ENCODE data around the gene TUBA4A. TPM values are rescaled to one million over a fixed set of nuclear protein-coding genes. Genes with fewer than 3 reads are reported as not detected.

TUBA4A gene
- total RNA-seq: 290 and 312 TPM in 2 replicates

DNA sequence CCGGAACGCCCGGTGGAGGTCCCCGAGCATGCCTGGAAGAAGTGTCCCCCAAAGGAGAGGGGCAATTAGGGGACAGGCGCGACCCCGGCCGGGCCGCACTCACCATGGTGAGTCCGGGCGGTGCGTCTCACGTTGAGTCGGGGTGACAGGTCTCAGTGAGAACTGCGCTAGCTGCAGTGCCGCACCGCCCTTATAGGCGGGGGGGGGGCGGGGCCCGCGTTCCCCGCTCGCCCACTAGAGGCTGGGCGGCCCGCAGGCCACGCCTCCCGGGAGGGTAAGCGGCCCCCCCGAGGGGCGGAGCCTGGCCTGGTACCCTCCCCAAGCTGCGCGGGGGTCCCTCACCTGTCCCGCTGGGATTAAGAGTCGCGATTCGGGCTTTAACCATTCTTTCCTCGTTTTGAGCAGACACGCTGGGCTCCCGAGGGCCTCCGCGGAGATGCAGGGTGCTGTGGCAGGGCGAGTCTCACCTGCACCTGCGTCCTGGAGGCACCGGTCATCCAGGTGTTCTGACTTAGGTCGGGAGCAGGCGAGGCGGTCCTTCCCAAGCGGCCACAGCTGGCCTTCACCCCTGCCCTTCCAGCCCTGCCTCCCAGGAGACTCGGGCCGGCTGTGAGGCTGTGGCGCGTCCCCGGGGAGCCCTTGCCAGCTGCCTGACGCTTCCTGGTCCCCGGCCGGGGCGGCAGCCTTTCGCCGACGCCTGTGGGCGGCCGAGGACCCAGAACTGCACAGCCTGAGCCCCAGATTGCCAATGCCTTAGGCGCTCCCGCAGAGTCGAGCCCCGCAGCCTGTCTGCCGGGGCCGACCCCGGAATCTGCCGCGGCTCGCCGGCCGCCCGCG, at the start of gene TUBA4A:
Gene TUBA4A, minus strand, starts transcription at position 166 of the 837 bp plus-strand sequence. Its CDS starts 60 bp downstream, at position 106.
- intact Hi-C loops (cut with micrococcal nuclease): loop anchor here (1.0 to 5.0 kb wide), 15 partner anchors 9 to 983 kb away; partner anchors contain the start of genes AAMP, ANKZF1, ATG9A and CHPF

DNA sequence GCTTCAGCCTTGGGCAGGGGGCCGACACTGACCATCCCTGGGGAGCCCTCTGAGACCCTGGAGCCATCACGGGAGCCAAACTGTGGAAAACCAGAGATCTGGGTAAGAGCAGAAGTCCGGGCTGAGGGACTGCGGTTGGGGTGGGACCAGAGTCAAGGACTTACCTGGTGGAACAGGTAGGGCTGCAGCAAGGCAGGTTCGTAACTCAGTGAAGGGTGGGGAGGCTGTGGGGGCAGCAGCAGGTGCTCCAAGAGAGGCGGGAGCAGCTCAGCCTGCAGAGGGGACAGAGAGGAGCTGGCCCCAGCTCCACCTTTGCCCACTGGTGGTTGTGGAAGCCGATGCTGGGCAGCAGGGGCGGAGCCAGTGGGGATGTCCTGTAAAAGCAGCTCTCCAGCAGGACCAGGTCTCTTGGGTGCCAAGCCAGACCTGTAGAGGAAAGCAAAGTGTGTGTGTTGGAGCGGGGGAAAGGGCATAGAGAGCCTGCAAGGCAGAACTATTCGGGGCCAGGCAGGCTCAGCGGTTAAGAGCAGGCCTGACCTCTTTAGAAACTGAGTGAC, 48.8 kb upstream of the TUBA4A start:
- intact Hi-C loops (cut with micrococcal nuclease): no loop called here

DNA sequence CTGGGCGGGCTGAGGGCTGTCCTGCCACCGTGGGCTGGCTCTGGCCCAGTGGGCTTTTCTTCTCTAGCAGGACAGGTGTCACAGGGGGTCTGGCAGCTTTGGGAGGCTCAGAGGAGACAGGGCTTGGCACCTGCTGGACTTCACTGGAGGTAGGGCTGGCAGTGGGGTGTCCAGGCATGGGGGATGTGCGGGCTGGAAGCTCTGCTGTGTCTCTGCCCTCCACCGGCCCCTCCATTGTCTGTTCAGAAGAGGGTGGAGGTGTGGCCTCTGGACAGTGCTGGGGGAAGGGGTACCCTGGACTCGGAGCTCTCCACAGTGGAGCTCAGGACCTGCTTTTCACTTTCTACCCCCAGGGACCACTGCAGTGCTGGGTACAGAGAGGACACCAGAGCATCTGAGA, 46.3 kb upstream of the TUBA4A start:
- intact Hi-C loops (cut with micrococcal nuclease): no loop called here

DNA sequence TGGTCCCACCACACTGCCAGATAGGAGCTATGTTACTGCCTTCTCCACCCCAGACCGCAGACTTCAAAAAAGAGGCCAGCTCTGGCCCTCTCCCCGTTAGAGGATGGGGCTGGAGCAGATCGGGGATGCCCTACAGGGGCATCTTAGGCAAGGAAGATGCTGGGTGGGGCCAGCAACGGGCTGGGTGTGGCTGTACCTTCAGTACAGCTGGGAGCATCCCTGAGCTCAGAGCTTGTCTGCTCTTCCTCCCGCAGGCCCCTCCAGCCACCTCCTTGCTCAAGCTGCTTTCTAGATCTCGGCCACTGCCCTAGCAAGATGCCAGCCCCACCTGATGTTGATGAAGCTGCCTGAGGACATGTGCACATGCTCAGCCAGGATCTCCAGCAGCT, 45.6 kb upstream of the TUBA4A start:
- intact Hi-C loops (cut with micrococcal nuclease): loop anchor here (2.0 to 5.0 kb wide), 3 partner anchors 53 to 243 kb away; partner anchors contain the start of genes CHPF, GMPPA and TMEM198

DNA sequence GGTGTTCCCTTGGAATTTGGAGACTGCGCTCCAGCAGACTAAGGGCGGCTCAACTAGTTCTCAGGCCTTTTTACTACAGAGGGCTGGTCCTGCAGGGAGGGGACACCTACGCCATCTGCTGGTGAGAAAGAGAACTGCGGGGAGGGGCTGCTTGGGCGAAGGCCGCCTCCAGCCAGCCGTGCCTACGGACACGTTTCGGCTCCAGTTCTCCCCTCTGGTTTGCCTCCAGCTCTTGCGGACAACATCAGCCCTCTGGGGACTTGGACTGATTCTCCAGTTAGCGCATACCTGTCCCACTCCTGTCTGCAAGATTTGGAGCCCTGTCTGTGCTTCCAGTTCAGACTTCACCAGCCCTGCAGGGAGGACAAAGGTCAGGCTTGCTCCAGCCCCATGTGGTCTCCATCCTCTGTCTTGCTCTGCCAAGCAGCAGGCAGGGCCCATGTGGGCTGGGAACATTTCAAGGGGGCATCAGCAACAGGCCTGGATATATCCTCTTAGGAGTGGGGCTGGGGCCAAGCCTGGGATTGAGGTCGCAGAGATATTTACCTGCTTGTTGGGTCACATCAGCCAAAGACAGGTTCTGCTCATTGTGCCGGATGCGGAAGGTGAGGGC, 45.1 kb upstream of the TUBA4A start:
- intact Hi-C loops (cut with micrococcal nuclease): loop anchor here (1.0 to 5.0 kb wide), 11 partner anchors 9 to 243 kb away; partner anchors contain the start of genes CHPF, GMPPA, NHEJ1 and RETREG2

DNA sequence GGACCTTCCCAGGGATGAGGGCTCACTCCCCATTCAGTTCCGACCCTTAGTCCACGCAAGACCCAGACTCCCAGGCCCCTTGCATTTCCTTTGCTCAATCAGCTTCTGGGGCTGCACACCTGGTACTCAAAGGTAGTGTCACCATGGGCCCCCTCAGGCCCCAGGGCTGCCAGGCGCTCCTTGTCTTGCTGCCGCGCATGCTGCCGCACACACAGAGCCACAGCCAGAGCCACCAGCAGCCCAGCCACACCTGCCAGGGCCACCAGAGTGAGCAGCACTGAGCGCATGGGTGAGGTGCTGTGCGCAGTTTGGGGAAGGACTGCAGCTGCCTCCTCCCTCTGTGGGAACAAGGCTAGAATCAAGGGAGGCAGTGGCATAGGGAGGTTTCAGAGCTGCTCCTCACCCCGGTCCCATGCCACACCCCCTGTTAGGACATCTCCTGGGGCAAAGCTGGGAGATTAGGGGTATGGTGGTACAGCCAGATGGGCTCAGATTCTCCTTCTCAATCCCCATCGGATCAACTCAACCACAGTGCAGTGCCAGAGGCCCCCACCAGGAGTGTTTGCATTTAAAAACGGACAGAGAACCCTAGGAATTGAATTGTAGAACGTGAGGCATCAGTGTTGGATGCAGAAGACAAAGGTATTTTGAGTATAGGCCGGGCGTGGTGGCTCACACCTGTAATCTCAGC, 44.2 kb upstream of the TUBA4A start:
- intact Hi-C loops (cut with micrococcal nuclease): loop anchor here (1.0 to 5.0 kb wide), 11 partner anchors 10 to 244 kb away; partner anchors contain the start of genes CHPF, GMPPA, NHEJ1 and RETREG2

DNA sequence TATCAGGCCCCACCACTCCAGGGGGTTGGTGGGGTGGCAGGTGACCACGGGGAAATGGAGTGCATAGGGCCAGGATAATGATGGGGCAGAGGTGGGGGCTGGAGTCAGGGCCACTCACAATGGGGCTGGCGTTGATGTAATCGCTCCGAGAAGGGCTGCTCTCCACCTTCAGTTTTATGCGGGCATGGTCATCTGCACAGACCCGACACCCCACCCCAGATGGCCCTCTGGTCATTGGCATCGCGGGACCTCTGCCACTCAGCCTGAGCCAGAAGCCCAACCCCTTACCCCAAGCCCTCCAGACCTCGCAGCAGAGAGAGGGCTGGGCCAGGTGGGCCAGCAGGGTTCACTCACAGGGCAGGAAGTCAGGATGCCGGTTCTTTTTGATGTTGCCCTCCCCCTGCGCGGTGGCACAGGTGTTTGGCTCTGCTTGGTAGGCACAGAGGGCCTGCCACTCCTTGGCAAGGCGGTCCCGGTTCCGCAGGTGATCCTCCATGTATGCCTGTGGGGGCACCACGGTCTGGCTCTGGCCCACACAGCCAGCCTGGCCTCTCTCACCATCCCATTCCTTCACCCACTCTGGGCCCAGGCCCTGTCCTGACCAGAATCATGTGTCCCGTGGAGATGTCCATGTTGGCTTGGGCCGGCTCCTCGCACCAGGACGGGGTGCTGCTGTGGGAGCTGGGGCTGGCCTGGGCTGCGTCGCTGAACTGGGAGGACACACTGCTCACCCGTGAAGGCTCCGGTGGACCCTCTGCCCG, 43.1 kb upstream of the TUBA4A start:
- intact Hi-C loops (cut with micrococcal nuclease): loop anchor here (5.0 kb wide), 2 partner anchors 200 to 245 kb away; partner anchors contain the start of genes CHPF, GMPPA and TMEM198

DNA sequence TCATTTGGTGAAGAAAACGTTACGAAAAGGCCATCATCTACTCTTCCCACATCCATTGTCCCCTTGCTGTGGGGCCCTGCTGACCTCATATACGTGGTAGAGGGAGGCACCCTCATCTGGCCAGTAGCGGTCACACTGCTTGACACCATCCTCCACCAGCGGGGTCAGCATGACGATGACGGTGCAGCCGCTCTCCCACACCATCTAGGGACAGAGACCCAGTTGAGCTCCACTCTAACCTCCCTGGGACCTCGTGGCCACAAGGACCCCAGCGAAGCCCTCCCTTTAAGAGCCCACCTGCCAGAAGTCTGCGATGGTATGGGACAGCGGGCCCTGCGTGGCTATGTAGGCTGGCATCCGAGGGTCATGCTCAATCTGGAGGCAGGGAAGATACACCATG, 42.4 kb upstream of the TUBA4A start:
- intact Hi-C loops (cut with micrococcal nuclease): loop anchor here (5.0 kb wide), 2 partner anchors 201 to 246 kb away; partner anchors contain the start of genes CHPF, GMPPA and TMEM198

DNA sequence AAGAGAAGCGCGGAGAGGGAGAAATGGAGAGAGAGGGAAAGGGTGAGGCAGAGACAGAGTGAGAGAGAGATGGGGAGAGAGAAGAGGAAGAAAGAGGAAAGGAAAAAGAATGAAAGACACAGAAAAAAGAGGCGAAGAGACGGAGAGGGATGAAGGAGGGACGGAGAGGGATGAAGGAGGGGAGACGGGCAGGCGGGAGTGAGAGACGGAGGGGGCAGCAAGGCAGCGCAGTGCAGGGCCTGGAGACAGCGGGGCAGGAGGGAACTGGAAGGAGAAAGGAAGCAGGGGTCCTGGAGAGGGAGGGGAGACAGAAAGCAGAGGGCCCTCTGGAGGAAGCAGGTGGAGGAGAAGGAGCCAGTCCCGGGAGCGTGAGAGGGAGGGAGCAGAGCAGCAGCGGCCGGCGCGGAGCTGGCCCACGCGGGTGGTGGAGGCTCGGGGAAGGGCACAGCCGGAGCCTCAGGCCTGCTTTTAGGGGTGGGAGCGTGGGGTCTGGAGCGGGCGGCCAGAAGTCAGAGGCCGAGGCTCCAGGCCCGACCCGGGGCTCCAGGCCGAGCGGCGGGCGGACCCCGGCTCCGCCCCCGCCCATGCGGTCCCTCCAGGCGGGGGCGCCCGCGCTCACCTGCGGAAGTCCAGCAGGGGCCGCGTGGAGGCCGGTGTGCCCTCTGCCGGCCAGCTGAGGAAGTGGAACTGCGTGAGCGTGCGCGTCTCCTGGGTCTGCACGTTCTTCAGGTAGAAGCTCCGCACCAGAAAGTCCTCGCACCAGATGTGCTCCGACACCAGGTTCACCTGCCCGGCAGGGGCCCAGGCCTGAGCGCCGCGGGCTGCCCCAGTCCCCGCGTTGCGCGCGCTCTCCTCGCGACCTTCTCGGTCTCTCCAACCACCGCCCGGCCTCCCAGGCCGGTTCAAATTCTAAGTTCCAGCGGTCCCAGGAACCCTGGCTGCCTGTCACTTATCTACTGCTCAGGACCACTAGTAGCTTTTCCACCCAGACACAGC, 40.9 kb upstream of the TUBA4A start:
- intact Hi-C loops (cut with micrococcal nuclease): loop anchor here (1.0 to 5.0 kb wide), 9 partner anchors 15 to 248 kb away; partner anchors contain the start of genes ANKZF1, ATG9A, CHPF and CNPPD1

DNA sequence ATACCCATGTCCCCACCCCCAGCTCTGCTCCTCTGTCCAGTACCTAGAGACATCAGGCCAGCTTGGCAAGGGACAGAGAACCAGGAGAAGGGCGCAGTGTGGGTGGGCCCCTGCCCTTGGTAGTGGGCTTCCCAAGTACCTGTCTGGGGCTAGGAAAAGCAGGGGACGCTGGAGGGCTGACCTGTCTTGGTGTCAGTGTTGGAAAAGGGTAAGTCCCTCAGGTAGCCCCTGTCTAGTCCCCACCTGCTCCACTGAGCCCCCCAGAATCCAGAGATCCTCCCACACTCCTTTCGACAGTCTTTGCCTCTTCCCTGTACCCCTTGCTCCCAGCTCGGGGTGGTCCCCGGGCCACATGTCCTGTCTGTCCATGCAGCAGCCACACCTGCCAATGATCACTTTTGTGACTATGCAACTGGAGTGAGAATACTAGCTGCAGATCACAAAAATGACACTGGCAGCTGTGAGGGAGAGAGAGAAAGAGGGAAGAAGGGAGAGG, 40.1 kb upstream of the TUBA4A start:
- intact Hi-C loops (cut with micrococcal nuclease): loop anchor here (1.0 to 2.0 kb wide), 2 partner anchors 49 to 95 kb away; partner anchors contain the start of genes GLB1L and STK16

DNA sequence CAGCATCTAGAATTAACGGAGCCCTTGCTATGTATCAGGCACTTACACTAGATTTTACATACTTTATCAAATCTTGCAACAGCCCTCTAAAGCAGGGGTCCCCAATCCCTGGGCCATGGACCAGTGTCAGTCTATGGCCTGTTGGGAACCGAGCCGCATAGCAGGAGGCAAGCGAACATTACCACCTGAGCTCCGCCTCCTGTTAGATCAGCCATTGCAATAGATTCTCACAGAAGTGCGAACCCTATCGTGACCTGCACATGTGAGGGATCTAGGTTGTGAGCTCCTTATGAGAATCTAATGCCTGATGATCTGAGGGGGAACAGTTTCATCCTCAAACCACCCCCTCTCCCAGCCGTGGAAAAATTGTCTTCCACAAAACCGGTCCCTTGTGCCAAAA, 38.9 kb upstream of the TUBA4A start:
- intact Hi-C loops (cut with micrococcal nuclease): no loop called here

DNA sequence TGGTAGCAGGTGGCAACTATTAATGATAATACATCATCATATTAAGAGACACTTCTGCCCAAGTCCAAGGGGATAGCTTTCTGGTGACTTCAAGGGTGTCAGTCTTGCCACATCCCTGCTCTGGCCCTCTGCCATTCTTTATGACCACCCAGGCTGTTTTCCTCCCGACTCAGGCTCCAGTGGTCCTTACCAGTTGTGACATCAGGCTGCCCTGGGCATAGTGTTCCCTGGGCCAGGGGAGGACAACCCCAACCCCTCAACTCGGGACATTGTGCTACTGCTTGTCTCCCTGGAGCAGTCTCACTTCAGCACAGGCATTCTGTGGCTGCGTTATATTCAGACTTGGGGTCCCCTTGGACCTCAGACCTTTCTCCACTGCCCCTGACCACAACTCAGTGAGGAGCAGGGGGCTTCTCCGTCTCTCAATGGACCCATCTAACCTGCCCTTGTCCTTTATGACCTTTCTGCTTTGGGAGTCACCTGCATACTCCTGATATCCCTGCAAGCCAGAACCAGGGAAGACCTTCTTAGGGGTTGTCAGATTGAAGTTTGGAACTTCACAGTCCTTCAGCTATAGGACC, 38.3 kb upstream of the TUBA4A start:
- intact Hi-C loops (cut with micrococcal nuclease): no loop called here

DNA sequence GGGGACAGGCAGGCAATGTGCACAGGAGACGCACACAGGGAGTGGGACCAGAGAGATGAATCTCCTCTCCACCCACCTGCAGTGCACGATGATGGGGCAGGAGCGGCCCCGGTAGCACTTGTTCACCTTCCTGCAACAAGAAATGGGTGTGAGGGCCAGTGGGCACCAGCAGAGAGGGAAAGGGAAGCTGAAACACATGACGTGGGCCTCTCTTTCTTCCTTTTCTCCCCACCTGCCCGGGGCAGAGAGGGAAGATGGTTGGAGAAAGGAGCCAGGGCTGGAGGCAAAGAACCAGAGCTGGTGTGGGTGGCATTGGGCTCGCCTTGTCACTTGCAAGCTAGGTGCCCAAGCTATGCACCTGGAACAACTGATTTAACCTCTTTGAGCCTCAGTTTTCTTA, 37.7 kb upstream of the TUBA4A start:
- intact Hi-C loops (cut with micrococcal nuclease): no loop called here

DNA sequence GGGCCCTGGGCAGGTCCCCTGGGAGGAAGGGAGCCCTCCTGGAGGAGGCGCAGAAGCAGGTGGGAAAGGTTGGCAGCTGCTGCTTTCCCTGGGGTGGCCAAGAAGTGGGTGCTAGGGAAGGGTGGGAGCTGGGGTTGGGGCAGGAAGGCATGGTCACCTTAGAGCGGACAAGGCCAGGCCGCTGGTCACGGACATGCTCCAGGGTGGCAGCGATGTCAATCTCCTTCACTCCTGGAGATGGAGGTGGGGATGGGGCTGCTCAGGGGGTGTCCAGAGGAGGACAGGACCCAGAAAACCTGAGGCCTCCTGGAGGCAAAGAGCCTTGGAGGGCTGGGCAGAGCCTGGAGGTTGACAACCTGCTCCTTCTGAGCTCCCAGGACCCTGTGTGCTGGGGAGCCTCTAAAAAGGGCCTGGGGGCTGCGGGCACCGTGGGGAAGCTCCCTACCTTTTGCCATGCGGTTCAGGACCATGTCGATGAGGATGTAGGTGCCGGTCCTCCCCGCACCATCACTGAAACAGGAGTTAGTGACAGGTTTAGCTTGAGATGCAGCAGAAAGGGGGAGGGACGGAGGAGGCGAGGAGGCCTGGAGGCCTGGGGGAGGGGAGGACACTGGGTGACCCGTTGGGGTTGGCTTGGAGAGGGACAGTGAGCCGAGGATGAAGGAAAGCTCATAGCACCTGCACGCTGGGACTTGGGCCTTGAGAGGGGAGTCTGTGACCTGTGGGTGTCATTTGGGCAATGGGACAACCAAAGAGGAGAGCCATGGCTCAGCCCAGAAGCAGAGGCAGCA, 36.9 kb upstream of the TUBA4A start:
- intact Hi-C loops (cut with micrococcal nuclease): no loop called here

DNA sequence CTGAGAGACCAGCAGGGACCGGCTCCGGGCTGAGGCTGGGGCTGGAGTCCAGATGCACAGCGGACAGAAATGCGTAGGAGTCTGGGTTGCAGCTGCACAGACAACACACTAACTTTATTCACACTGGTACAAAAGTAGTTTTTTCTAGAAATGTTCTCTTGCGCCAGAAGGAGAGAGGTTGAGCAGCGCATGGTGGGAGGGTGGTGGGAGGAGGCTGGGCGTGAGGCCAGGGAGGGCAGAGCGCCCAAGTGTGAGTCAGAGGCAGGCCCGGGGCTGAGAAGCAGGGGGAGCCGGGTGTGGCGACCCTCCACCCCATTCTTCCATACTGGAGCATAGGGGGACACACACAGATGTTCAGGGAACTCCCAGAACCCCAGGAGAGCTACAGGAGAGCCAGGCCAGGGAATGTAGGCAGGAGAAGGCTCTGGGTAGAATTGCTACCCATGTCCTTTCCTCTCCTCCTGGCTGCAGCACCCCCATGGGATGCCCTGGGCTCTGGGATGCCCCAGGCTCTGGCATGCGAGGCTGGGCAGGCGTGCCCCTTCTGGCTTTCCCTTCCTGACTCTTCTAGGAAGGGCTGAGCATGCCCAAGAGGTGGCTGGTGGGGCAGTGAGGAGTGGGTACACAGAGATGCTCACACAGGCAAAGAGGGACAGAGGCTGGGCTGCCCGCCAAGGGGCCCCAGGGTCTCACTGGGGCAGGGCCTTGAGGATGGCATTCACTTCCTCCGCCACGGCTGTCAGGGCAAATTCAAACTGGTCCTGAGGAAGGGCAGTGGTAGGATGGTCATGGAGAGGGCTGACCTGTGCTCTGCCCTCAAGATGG, 36.0 kb upstream of the TUBA4A start:
- intact Hi-C loops (cut with micrococcal nuclease): no loop called here

DNA sequence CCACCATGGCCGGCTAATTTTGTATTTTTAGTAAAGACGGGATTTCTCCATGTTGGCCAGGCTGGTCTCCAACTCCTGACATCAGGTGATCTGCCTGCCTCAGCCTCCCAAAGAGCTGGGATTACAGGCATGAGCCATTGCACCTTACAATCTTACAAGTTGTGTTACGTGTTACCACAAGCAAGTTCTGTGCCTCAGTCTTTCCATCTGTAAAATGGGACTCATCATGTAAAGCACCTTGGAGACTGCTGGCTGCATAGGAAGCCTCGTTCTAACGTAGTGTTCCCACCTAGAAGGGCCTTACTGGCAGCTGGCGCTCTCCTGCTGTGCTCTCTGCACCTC, 35.4 kb upstream of the TUBA4A start:
- intact Hi-C loops (cut with micrococcal nuclease): no loop called here
